NCI-H187 (cell line): Measurements from ENCODE around the gene MALRD1.

ENCODE experiments used
- DNase-seq, 2 experiments: peaks; one replicate each; lab custom pipeline; 2025; lab: John Stamatoyannopoulos, UW

MALRD1 gene

DNA sequence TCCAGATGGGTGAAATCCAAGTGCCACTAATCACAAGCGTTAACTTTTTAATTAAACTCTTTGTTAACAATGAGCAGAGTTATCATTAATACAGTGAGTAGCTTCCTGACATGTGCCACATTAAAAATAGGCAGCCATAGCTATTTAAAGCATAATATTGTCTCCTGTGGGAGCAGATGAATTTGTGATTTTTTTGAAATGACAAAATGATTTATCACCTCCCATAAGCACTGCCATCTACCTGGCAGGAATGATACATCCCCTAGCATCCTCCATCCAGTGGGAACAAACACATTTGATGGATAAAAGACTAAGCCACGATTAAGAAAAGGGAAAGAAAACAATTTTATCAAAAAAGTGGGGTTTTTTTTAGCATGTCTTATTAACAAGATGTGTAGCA is 605.3 kb downstream of the MALRD1 start:
- DNase-seq, result no peak

DNA sequence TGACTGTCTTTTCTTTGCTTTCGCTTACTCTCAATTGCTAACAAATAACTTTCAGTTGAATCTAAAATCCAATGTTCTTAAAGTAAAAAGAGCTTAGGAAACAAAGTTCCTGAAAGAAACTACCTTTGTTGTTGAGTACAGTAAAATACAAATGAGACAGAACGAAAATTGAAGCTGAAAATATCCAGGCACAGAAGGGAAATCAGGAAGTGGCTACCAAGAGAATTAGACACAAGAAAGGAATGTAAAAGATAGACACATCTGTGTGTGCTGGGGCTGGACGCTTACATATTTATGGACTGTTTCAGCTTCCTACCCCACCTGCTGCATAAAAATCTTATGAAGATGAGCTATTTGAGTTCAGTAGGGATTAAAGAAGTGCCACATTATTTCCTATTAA is 606.0 kb downstream of the MALRD1 start:
- DNase-seq, result no peak

DNA sequence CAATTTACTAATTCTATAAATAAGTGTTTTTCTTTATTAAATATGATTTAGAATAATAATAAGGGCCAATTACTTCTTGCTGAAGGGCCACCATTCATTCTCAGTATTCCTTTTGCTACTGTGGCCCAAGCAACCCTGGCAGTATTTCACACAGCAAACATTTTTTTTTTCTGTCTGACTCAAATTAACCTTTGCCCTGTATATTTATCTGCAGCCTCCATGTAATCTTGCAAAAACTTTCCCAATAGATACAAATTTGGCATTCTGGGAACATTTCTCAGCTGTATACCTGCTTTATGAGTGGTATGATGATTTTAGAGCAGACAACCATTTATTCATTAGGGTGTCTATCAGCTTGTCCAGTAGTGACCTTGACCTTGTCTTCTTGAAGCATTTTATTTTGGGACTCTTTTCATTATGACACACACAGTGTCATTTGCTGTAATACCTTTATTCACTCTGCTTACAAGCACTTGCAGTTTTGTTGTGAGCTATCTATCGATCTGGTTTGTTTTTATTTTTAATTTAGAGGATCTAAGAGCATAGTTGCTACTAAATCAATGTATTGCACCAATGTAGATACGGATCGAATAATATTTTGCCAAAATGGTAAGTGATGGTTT is 607.9 kb downstream of the MALRD1 start:
- no peak for DNase-seq

DNA sequence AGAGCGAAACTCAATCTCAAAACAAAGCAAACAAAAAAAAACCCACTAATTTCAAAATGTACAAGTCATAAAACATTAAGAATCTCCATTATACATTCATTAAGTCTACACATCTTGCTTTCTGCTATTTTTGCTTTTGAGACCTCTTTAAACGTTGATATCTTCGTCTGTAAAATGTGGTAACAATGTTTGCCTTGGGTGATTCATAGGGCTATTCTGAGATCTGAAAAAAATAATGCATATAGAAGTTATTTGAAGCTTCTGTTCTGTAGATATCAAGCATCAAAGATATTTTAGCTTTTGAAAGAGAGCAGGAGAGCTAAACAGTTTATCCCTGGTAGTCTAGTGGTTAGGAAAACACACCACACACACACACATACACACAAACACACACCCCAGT is 609.5 kb downstream of the MALRD1 start:
- no peak for DNase-seq

DNA sequence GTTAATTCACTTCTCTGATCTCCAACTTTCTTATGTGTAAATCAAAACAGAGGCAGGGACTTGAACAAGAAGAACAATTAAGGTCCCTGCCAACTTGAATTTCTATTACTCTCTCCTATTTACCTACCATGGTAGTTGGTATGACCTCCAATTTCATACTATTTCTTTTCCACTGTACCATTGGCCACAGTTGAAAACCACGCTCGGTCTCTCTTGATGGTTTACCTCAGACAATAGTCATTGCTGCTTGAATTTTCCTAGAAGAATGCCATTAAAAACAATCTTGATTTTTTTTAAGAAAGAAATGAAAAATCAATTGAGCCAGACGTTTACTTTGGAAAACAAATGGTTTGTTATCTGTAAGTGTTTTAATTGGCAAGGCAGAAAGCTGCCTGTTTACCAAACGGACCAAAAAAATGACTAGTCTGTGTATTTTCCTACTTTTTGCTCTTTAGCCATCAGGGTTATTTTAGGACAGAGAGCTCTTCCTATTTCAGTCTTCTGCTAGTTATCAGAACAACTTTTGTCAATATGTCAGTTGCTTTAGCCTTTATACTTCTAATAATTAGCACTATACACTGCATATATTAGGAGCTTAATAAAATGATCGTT is 610.1 kb downstream of the MALRD1 start:
- DNase-seq, result no peak

DNA sequence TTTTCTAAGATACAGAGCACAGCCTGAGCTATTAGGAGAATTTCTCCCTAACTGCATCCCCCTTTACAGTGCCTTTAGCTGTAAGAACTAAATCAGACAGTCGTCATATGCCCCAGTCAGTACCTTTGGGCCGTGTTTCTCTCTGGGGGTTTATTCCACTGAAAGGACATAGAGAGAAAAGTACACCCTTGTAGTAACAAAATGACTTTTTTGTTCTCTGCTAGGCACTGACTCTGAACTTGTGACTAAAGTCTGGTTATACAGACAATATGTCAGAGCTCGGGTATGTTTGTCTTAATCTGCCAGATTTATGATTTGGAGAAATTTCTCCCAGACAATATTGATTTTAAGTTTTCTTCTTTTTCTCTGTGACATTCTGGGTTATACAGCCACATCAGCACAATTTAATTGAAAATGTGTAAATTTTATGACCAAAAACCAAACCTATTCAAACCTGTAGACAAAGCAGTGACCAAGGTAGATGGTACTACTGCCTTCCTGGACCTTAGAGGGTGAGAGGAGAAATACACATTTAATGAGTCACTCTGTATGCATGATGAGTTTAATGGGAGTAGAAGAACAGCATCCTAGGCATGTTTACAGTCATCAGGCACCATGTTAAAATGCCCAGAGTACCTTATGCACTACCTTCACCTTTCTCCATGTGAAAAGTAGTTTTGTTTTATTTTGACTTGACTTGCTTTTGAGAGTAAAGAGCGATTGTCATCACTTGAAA is 611.5 kb downstream of the MALRD1 start:
- no peak for DNase-seq

DNA sequence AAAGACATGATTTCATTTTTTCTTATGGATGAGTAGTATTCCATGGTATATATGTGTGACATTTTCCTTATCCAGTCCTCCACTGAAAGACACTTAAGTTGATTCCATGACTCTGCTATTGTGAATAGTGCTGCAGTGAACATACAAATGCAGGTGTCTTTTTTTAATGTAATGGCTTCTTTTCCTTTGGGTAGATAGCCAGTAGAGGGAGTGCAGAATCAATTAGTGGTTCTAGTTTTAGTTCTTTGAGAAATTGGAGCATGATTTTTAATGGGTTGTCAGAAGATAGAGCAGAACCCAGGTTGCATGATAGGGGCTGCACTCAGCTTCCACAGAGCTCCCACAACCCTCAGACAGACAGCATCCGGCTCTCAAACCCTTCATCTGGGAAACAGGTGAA is 614.7 kb downstream of the MALRD1 start:
- DNase-seq, result no peak

DNA sequence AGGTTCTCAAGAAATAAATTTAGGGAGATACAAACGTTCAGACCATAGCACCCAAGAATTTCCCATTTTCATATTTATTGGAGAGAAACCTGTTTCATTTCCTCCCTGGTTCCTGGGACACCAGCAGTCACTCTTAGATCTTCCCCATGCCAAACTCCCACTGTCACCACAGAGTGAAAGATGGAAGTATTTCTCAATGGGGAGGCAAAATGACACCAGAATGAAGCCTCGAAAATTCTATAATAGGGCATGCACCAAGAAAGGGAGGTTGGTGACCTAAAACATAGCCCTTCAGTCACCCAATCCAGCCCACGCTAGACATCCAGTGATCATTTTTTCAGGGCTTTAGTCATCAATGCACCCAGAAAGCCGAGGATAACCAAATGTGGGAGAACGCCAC is 619.5 kb downstream of the MALRD1 start:
- DNase-seq, result no peak

DNA sequence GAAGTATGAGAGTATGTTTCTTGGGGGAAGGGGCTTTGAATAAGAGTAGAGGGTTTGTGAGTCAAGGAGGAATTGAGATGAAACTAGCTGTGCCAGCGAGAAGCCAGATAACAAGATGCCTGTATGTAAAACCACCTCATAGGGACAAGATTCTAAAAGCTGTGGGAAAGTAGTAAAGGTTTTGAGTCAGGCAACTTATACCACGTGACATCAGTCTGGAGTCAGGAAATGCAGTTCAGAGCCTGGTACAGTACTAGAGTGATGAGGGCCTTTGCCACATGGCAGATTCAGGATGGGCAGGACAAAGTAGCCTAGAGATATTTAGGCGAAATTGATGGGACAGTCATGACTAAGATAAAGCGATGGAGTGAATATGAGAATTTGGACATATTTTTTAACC is 627.5 kb downstream of the MALRD1 start:
- no peak for DNase-seq

DNA sequence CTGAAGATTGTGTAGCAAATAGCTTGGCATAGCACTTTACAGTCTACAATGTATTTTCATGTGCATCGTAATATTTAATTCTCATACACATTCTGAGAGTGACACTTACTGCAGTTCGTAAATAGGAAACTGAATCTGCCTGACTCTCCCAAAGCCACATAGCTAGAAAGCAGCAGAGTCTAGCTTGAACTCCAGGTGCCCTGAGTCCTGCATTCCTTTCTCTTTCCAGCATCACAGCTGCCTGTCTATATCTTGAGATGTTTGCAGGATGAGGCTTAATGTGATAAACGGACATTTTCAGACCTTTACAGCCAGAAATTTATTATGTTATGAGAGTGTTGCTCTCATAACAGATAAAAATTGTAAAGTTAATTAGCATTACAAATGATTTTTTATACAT is 634.8 kb downstream of the MALRD1 start:
- DNase-seq, result no peak

DNA sequence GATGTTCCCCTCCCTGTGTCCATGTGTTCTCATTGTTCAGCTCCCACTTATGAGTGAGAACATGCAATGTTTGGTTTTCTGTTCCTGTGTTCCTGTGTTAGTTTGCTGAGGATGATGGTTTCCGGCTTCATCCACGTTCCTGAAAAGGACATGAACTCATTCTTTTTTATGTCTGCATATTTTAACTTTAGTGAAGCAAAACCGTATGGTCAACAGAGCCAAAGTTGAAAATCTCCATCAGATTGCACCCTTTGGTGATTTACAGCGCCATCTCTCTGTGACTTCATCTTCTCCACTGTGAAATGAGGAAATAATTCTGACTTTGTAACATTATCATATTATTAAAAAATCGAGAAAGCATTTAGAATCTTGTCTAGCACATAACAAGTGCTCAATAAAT is 635.4 kb downstream of the MALRD1 start:
- no peak for DNase-seq

DNA sequence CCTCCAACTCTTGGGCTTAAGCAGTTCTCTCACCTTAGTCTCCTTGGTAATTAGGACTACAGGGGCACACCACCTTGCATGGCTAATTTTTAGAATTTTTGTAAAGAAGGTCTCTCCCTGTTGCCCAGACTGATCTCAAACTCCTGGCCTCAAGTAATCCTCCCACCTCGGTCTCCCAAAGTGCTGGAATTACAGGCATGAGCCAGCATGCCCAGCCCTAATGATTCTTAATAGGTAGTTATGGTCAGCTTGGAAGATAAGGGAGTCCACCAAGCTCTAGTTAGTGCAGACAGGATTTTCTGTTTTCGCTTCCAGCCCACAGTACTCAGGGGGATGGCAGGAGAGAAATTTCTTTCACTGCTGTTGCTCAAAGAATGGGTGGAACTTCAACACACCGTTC is 639.7 kb downstream of the MALRD1 start:
- DNase-seq, result no peak

DNA sequence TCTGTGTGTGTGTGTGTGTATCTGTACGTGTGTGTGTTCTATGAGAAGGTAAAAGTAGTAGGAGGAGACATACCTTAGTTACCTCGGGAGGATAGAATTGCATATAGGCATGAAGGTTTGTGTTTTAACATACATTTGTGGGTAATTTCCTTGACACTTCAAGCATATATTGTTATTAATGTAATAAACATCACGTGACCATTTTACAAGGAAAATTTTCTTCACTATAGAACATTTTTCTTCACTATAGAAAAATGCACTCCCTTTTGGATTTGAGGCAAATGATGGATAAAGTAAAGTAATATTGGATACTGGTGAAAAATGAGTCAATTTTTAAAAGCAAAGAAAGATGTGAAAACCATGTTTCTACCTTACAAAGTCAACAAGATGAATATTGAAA is 640.6 kb downstream of the MALRD1 start:
- DNase-seq, result no peak

DNA sequence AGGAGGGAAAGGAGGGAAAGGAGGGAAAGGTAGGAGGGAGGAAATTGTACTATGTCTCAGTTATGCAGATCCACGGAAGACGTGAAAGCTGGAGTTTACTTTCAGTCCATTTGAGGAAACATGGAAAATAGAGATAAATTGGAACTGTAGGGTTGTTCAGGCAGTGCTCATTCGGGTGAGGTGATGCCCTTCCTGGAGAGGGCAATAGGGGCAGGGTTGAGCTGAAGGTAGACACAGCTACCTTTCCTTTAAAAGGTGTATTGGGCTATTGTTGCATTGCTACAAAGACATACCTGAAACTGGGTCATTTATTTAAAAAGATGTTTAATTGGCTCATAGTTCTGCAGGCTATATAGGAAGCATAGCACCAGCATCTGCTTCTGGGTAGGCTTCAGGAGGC is 650.7 kb downstream of the MALRD1 start:
- DNase-seq, result no peak

DNA sequence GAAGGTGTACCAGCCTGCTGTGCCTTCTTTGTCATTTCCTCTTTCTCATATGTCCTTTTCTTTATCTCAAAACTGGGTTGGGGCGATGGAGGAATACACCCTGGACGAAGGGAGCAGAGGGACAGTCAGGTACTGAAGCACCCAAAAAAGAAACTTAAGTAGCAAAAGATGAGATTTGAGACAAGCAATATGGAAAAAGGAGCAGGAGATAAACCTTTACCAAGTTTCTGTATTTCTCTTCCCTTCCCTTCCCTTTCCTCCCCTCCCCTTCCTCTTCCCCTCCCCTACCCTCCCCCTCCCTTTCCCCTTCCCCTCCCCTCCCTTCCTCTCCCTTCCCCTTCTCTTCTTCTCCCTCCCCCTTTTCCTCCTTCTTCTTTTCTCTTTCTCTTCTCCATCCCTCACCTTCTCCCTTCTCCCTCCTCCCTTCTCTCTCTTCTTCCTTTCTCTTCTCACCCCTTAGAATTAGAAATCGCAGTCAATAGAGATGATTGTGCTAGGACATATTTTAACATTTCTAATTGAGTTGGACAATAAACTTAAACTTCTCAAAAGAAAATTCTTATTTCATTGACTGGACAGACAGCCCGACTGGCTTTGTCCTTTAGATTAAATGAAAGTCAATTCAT is 652.9 kb downstream of the MALRD1 start:
- DNase-seq, result no peak

DNA sequence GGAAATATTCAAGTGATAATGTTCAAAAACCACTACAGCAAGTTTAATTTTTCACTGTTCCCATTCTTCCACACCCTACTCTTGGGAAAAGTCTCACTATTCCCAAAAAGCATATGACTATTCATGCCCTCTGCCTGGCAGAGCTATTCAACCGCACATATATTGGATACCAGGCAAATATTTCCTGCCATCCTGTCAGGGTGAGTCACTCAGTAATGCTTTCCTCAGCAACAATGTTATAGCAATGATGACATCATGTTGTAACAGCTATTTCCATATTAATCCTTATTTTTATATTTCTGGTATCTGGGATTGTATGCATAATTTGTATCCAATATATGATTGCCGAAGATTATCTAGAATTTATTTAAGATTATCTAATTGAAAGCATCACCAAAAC is 653.6 kb downstream of the MALRD1 start:
- no peak for DNase-seq

DNA sequence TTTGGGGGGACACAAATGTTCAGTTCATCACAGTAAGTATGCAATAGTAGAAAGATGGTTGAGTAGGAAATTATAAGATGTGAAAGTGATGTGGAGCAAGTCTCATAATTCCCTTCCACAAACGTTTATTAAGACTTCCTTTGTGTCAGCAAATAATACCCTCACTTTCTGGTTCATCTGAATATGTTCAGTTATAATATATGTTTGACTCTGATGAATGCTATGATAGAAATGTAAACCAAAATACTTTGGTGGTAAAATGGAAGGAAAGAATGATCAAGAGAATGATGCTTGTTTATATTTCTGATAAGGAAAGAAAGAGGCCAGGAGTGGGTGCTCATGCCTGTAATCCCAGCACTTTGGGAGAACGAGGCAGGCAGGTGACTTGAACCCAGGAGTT is 655.9 kb downstream of the MALRD1 start:
- DNase-seq, result no peak

DNA sequence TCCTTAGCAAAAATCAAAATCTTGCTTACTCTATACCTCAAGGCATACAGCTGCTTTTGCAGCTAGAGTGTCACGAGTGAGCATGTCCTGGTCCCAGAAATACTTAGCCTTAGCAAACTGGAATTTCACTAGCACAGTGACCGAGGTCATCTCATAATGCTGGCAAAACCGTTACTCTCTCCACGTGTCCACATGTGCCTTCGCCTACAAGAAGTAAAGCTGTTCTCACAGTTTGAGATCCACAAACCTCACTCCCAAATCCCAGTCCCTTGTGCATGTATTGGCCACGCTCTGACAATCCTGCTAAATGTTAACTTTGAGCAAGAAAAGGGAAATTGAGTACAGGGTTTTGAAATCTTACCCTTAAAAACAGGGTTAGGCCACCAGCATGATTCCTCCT is 656.6 kb downstream of the MALRD1 start:
- DNase-seq, result no peak

DNA sequence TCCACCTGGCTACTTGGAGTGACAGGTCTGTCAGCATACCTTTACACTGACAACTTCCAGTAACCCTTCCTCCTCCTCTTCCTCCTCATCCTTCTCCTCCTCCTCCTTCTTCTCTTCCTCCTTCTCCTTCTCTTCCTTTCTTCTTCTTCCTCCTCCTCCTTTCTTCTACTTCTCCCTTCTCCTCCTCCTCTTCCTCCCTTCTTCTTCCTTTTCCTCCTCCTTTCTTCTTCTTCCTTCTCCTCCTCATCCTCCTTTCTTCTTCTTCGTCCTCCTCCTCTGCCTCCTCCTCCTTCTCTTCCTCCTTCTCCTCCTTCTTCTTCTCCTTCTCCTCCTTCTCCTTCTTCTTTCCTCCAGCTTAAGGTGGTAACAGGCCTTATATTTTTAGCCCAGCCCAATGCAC is 658.3 kb downstream of the MALRD1 start:
- DNase-seq, result no peak

DNA sequence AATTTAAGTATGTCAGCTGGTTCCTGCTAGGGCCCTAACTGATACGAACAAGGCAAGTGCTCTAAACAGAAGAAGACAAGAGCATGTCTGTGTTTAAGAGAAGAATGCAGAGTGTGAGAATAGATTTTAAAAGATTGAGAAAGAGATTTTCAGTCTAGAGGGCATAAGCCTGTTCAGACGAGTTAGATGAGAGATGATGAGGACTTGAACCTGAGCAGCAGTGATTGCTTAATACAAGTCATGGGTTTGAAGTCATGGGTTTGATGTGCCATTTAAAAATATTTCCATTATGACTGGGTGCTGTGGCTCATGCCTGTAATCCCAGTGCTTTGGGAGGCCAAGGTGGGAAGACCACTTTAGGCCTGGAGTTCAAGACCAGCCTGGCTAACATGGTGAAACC is 658.8 kb downstream of the MALRD1 start:
- no peak for DNase-seq

DNA sequence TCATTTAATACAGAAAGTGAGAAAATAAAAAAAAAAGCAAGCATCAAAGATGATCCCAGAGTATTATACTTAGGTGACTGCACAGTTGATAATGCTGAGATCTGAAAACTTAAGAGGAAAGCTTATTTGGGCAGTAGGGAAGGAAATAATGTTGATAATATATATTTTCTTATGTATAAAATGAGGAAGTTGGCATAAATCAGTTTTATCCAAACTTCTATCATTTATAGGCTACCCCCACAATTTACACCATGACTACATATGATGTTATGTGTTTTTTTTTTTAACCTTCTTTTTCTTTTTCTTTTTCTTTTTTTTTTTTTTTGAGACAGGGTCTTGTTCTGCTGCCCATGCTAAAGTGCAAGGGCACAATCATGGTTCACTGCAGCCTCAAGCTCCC is 659.4 kb downstream of the MALRD1 start:
- DNase-seq, result no peak

DNA sequence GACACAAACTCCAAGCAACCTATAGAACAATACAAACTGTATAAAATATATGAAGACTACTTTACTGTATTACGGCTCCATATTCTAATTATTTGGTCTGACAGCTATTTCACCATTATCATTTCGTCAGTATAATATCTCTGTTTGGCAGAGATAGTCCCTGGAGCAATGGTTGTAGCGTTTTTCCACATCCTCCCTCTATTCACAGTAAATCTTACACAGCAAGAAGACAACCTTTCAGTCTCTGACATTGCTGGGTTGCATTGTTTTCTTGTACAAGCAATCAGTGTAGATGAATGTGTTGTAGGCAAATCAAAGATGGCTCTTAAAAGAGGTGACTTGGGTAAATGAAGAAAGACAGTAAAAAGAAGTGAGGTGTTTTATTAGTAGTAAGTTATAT is 662.0 kb downstream of the MALRD1 start:
- DNase-seq, result no peak

DNA sequence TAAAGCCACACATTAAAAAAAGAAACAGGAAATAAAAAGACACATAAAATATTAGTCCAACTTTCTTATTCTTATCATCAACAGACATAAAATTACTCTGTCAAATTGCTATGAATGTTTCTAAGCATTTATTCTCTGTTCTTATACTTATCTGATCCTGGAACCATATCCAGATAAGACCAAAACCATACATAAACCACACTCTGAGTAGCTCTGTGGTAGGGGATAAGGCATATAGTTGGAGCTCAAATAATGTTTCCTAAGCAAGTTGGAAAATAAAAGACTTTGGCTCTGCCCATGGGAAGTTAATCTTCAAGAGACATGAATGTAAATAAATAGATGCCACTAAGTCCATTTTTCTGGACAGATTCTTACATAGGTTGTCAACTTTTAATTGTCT is 664.6 kb downstream of the MALRD1 start:
- DNase-seq, result no peak
